ENCODE measurements around the gene TMEM131L.

- no peak for TF ChIP-seq EP300 (IDR thresholded peaks at IDR 0.05)
- no peak for TF ChIP-seq CTCF (IDR thresholded peaks at IDR 0.05)
Observed at GRCh38 chr4:153418558-153418957, 47.6 kb upstream of the TMEM131L start.
